ENCODE measurements around the gene RHO.

The RHO gene

GRCh38 chr3:129534428-129535027 lies 6.1 kb downstream of the RHO start:
- Histone ChIP-seq H3K27ac (ENCODE audit: low read length) (no peak overlapping the region), H3K79me2 (ENCODE audit: low read length) (no peaks in the 10 kb centered on the region), H3K4me2 (ENCODE audit: low read length) (no peak overlapping the region), H3K36me3 (replicated peaks; ENCODE audit: low read depth, low read length) (no peaks in the 10 kb centered on the region), H4K20me1 (ENCODE audit: insufficient read depth, low read length) (no peaks in the 10 kb centered on the region), H3K4me3 (ENCODE audit: low read length) (no peak overlapping the region), H2AFZ (ENCODE audit: low read depth, low read length) (no peak overlapping the region), H3K4me1 (ENCODE audit: low read length) (no peaks in the 10 kb centered on the region), H3K9ac (ENCODE audit: low read length) (no peak overlapping the region), H3K9me3 (ENCODE audit: insufficient read depth, low read length) (no peaks in the 10 kb centered on the region), H3K27me3 (ENCODE audit: low read depth, low read length) (peaks cover 12% of the 10 kb centered on the region)
- TF ChIP-seq CTCF (IDR thresholded peaks at IDR 0.05; ENCODE audit: low read depth, low read length) (no peak), EZH2phosphoT487 (IDR thresholded peaks at IDR 0.05; ENCODE audit: low read depth) (no peak)

GRCh38 chr3:129535075-129535474 lies 6.6 kb downstream of the RHO start:
- Histone ChIP-seq H3K9me3 (ENCODE audit: insufficient read depth, low read length) (no peaks in the 10 kb centered on the region), H3K4me2 (ENCODE audit: low read length) (no peak overlapping the region), H3K4me3 (ENCODE audit: low read length) (no peak overlapping the region), H3K79me2 (ENCODE audit: low read length) (no peaks in the 10 kb centered on the region), H3K27me3 (ENCODE audit: low read depth, low read length) (peaks cover 12% of the 10 kb centered on the region), H3K36me3 (replicated peaks; ENCODE audit: low read depth, low read length) (no peaks in the 10 kb centered on the region), H2AFZ (ENCODE audit: low read depth, low read length) (no peak overlapping the region), H3K27ac (ENCODE audit: low read length) (no peak overlapping the region), H4K20me1 (ENCODE audit: insufficient read depth, low read length) (no peaks in the 10 kb centered on the region), H3K4me1 (ENCODE audit: low read length) (no peaks in the 10 kb centered on the region), H3K9ac (ENCODE audit: low read length) (no peak overlapping the region)
- no peak for TF ChIP-seq EZH2phosphoT487 (IDR thresholded peaks at IDR 0.05; ENCODE audit: low read depth)
- no peak for TF ChIP-seq CTCF (IDR thresholded peaks at IDR 0.05; ENCODE audit: low read depth, low read length)

- H2AFZ ChIP-seq (ENCODE audit: low read depth, low read length), result no peak overlapping the region
- no peak overlapping the region for H3K4me2 ChIP-seq (ENCODE audit: low read length)
- H3K9ac ChIP-seq (ENCODE audit: low read length), result no peak overlapping the region
- H3K79me2 ChIP-seq (ENCODE audit: low read length), result no peaks in the 10 kb centered on the region
- H3K4me1 ChIP-seq (ENCODE audit: low read length), result no peaks in the 10 kb centered on the region
- peaks cover 12% of the 10 kb centered on the region for H3K27me3 ChIP-seq (ENCODE audit: low read depth, low read length)
- no peak overlapping the region for H3K4me3 ChIP-seq (ENCODE audit: low read length)
- no peaks in the 10 kb centered on the region for H3K36me3 ChIP-seq (replicated peaks; ENCODE audit: low read depth, low read length)
- H4K20me1 ChIP-seq (ENCODE audit: insufficient read depth, low read length), result no peaks in the 10 kb centered on the region
- TF ChIP-seq CTCF (IDR thresholded peaks at IDR 0.05; ENCODE audit: low read depth, low read length), result no peak
- no peak for TF ChIP-seq EZH2phosphoT487 (IDR thresholded peaks at IDR 0.05; ENCODE audit: low read depth)
- no peaks in the 10 kb centered on the region for H3K9me3 ChIP-seq (ENCODE audit: insufficient read depth, low read length)
- no peak overlapping the region for H3K27ac ChIP-seq (ENCODE audit: low read length)
Observed at GRCh38 chr3:129536374-129536667, 7.9 kb downstream of the RHO start.

GRCh38 chr3:129536804-129537203 lies 8.4 kb downstream of the RHO start:
- H3K4me2 ChIP-seq (ENCODE audit: low read length), result no peak overlapping the region
- no peak overlapping the region for H2AFZ ChIP-seq (ENCODE audit: low read depth, low read length)
- no peaks in the 10 kb centered on the region for H3K9me3 ChIP-seq (ENCODE audit: insufficient read depth, low read length)
- H3K9ac ChIP-seq (ENCODE audit: low read length), result no peak overlapping the region
- no peak for TF ChIP-seq CTCF (IDR thresholded peaks at IDR 0.05; ENCODE audit: low read depth, low read length)
- no peak for TF ChIP-seq EZH2phosphoT487 (IDR thresholded peaks at IDR 0.05; ENCODE audit: low read depth)
- H3K4me1 ChIP-seq (ENCODE audit: low read length), result no peaks in the 10 kb centered on the region
- H3K36me3 ChIP-seq (replicated peaks; ENCODE audit: low read depth, low read length), result no peaks in the 10 kb centered on the region
- H3K27ac ChIP-seq (ENCODE audit: low read length), result no peak overlapping the region
- H4K20me1 ChIP-seq (ENCODE audit: insufficient read depth, low read length), result no peaks in the 10 kb centered on the region
- peaks cover 12% of the 10 kb centered on the region for H3K27me3 ChIP-seq (ENCODE audit: low read depth, low read length)
- H3K79me2 ChIP-seq (ENCODE audit: low read length), result no peaks in the 10 kb centered on the region
- no peak overlapping the region for H3K4me3 ChIP-seq (ENCODE audit: low read length)

Measured in OCI-LY3 (cell line).